ENCODE results near the gene TTC38. TPM values are rescaled to one million over a fixed set of nuclear protein-coding genes. Genes with fewer than 3 reads are reported as not detected.

The TTC38 gene
- polyA plus RNA-seq, 1 donor from 2014 or later: 1.4 TPM

DNA sequence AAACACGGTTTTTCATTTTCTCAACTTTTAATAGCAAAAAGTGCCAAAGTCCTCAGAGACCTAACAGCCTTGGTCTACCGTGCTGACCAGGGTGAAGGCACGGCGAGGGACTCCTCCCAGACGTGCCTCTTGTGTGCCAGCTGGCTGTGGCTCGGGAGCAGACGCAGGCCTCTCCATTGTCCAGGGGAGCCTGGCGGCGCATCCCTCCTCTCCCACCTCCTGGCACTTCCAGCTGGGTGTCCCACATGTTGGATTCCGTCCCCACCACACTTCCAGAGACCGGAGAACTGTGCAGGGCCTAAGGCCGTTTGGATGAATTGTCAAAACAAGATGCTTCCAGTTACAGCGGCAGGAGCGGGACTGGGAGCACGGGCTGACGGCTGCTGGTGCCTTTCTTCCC lies 29.3 kb upstream of the TTC38 start:
- no peak overlapping the region for H2AFZ ChIP-seq (ENCODE audit: low read depth, low read length)
- no peak overlapping the region for H3K27ac ChIP-seq (ENCODE audit: low read length)
- H3K27me3 ChIP-seq (ENCODE audit: insufficient read depth, low read depth, low read length): no peaks in the 10 kb centered on the region
- TF ChIP-seq MXI1 (conservative IDR thresholded peaks at IDR 0.05; ENCODE audit: poor library complexity, severe bottlenecking) (no peak), REST (IDR thresholded peaks at IDR 0.05; ENCODE audit: borderline replicate concordance) (no peak), SMC3 (conservative IDR thresholded peaks at IDR 0.05; ENCODE audit: poor library complexity) (no peak), EP300 (conservative IDR thresholded peaks at IDR 0.05; ENCODE audit: poor library complexity, severe bottlenecking) (no peak), EZH2 (IDR thresholded peaks at IDR 0.05; ENCODE audit: borderline replicate concordance, insufficient read depth, low read length, poor library complexity, severe bottlenecking) (no peak), TAF1 (IDR thresholded peaks at IDR 0.05; ENCODE audit: low read depth) (no peak), RAD21 (conservative IDR thresholded peaks at IDR 0.05) (no peak), POLR2AphosphoS5 (IDR thresholded peaks at IDR 0.05) (no peak)
- TF ChIP-seq, protein P1, sequence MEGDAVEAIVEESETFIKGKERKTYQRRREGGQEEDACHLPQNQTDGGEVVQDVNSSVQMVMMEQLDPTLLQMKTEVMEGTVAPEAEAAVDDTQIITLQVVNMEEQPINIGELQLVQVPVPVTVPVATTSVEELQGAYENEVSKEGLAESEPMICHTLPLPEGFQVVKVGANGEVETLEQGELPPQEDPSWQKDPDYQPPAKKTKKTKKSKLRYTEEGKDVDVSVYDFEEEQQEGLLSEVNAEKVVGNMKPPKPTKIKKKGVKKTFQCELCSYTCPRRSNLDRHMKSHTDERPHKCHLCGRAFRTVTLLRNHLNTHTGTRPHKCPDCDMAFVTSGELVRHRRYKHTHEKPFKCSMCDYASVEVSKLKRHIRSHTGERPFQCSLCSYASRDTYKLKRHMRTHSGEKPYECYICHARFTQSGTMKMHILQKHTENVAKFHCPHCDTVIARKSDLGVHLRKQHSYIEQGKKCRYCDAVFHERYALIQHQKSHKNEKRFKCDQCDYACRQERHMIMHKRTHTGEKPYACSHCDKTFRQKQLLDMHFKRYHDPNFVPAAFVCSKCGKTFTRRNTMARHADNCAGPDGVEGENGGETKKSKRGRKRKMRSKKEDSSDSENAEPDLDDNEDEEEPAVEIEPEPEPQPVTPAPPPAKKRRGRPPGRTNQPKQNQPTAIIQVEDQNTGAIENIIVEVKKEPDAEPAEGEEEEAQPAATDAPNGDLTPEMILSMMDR (IDR thresholded peaks at IDR 0.05; ENCODE audit: poor library complexity, severe bottlenecking): no peak
- H3K36me3 ChIP-seq (ENCODE audit: insufficient read depth, low read length): no peaks in the 10 kb centered on the region
- H3K79me2 ChIP-seq (replicated peaks; ENCODE audit: insufficient read depth, low read length): no peaks in the 10 kb centered on the region
- no peak overlapping the region for H3K4me3 ChIP-seq (ENCODE audit: low read length)
- no peaks in the 10 kb centered on the region for H3F3A ChIP-seq (ENCODE audit: insufficient read depth, low read length, poor library complexity, severe bottlenecking)
- no peaks in the 10 kb centered on the region for H3K9me3 ChIP-seq (ENCODE audit: low read length)
- H3K9me2 ChIP-seq (ENCODE audit: insufficient read depth, low read length): no peaks in the 10 kb centered on the region
- no peak overlapping the region for H3K4me2 ChIP-seq (ENCODE audit: low read length)
- H3K9ac ChIP-seq (ENCODE audit: low read length): no peak overlapping the region
- H4K20me1 ChIP-seq (ENCODE audit: insufficient read depth): no peaks in the 10 kb centered on the region

GRCh38 chr22:46239261-46240048 lies 28.4 kb upstream of the TTC38 start:
- H3K36me3 ChIP-seq (ENCODE audit: insufficient read depth, low read length): no peaks in the 10 kb centered on the region
- no peak overlapping the region for H3K4me3 ChIP-seq (ENCODE audit: low read length)

More at GRCh38 chr22:46239261-46240048, 28.4 kb upstream of the TTC38 start:
- Histone ChIP-seq H3K27ac (ENCODE audit: low read length) (no peak overlapping the region), H3F3A (ENCODE audit: insufficient read depth, low read length, poor library complexity, severe bottlenecking) (no peaks in the 10 kb centered on the region), H3K9me3 (ENCODE audit: low read length) (no peaks in the 10 kb centered on the region), H3K4me2 (ENCODE audit: low read length) (no peak overlapping the region), H4K20me1 (ENCODE audit: insufficient read depth) (no peaks in the 10 kb centered on the region), H3K27me3 (ENCODE audit: insufficient read depth, low read depth, low read length) (no peaks in the 10 kb centered on the region), H3K9ac (ENCODE audit: low read length) (no peak overlapping the region), H3K9me2 (ENCODE audit: insufficient read depth, low read length) (no peaks in the 10 kb centered on the region), H2AFZ (ENCODE audit: low read depth, low read length) (no peak overlapping the region), H3K79me2 (replicated peaks; ENCODE audit: insufficient read depth, low read length) (no peaks in the 10 kb centered on the region)
- TF ChIP-seq RAD21 (conservative IDR thresholded peaks at IDR 0.05) (no peak), MXI1 (conservative IDR thresholded peaks at IDR 0.05; ENCODE audit: poor library complexity, severe bottlenecking) (no peak), EP300 (conservative IDR thresholded peaks at IDR 0.05; ENCODE audit: poor library complexity, severe bottlenecking) (no peak), SMC3 (conservative IDR thresholded peaks at IDR 0.05; ENCODE audit: poor library complexity) (no peak)

All from neural cell (in vitro differentiated cells).